ENCODE measurements around the gene HEY2. TPM values are rescaled to one million over a fixed set of nuclear protein-coding genes. Genes with fewer than 3 reads are reported as not detected.

Gene HEY2
- total RNA-seq, 1 experiment from 2014 or later = 6.6 TPM

GRCh38 chr6:125739364-125739763 lies 10.1 kb upstream of the HEY2 start:
- H2BK20ac ChIP-seq (ENCODE audit: low read depth, low read length, poor library complexity, severe bottlenecking) = no peak overlapping the region
- H4K5ac ChIP-seq (ENCODE audit: insufficient read length, low read depth, low read length) = no peak overlapping the region
- Mint-ChIP-seq H3K9me3 (no peaks in the 10 kb centered on the region), H3K4me3 (no peak overlapping the region), H3K36me3 (ENCODE audit: insufficient read depth in 1 of 3, low read depth in 3 of 3) (no peaks in the 10 kb centered on the region), H3K4me1 (peaks cover 17 to 26% of the 10 kb centered on the region in 2 experiments; a peak in 3 of 4 replicates), H3K27me3 (ENCODE audit: low read depth) (no peaks in the 10 kb centered on the region), H3K27ac (no peak overlapping the region)
- H3K18ac ChIP-seq (ENCODE audit: insufficient read length, low read depth, low read length) = no peak overlapping the region
- H3K23me2 ChIP-seq (ENCODE audit: insufficient read length, low read depth, low read length, poor library complexity, severe bottlenecking) = no peaks in the 10 kb centered on the region
- H3K9me3 ChIP-seq (ENCODE audit: control insufficient read depth, low read depth, low read length) = no peaks in the 10 kb centered on the region
- TF ChIP-seq, protein P1, sequence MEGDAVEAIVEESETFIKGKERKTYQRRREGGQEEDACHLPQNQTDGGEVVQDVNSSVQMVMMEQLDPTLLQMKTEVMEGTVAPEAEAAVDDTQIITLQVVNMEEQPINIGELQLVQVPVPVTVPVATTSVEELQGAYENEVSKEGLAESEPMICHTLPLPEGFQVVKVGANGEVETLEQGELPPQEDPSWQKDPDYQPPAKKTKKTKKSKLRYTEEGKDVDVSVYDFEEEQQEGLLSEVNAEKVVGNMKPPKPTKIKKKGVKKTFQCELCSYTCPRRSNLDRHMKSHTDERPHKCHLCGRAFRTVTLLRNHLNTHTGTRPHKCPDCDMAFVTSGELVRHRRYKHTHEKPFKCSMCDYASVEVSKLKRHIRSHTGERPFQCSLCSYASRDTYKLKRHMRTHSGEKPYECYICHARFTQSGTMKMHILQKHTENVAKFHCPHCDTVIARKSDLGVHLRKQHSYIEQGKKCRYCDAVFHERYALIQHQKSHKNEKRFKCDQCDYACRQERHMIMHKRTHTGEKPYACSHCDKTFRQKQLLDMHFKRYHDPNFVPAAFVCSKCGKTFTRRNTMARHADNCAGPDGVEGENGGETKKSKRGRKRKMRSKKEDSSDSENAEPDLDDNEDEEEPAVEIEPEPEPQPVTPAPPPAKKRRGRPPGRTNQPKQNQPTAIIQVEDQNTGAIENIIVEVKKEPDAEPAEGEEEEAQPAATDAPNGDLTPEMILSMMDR (conservative IDR thresholded peaks at IDR 0.05) = no peak
- no peak overlapping the region for H3T11ph ChIP-seq (ENCODE audit: low read length)
- H3K56ac ChIP-seq (ENCODE audit: insufficient read length, low read depth, low read length) = no peak overlapping the region
- no CpG with 5 or more reads among the region's 1 CpG for WGBS (ENCODE audit: extremely low coverage, insufficient read length, low lambda C conversion rate)
- no peaks in the 10 kb centered on the region for H3K79me2 ChIP-seq (ENCODE audit: insufficient read depth, low read length)
- H3K14ac ChIP-seq (ENCODE audit: insufficient read depth, low read length) = no peak overlapping the region
- no peak overlapping the region for H2BK12ac ChIP-seq (ENCODE audit: insufficient read length, low read depth, low read length)
- no peak overlapping the region for H2BK5ac ChIP-seq (ENCODE audit: insufficient read length, low read length)
- H3K9ac ChIP-seq (ENCODE audit: extremely low read depth, insufficient read length, low read length) = no peak overlapping the region
- no peaks in the 10 kb centered on the region for H3K27me3 ChIP-seq (ENCODE audit: insufficient read depth, low read length)
- H2BK15ac ChIP-seq (ENCODE audit: low read depth, low read length) = no peak overlapping the region
- no peak overlapping the region for H4K8ac ChIP-seq (replicated peaks; ENCODE audit: insufficient read length, low read depth, low read length)
- no peak overlapping the region for H4K91ac ChIP-seq (ENCODE audit: insufficient read length, low read depth, low read length)
- 0 out of 2 replicates have a peak, but pooled peaks cover 2% of the 10 kb centered on the region for H3K4me1 ChIP-seq (ENCODE audit: insufficient read depth, low read length)
- no peak overlapping the region for H2AFZ ChIP-seq (ENCODE audit: low read length)
- no peak overlapping the region for H3K4me2 ChIP-seq (ENCODE audit: insufficient read depth, insufficient read length, low read length)
- H4K20me1 ChIP-seq (ENCODE audit: control insufficient read depth, insufficient read depth, insufficient read length) = no peaks in the 10 kb centered on the region
- H2BK120ac ChIP-seq (ENCODE audit: low read depth, low read length, poor library complexity, severe bottlenecking) = no peak overlapping the region
- no peak for DNase-seq
- H3K23ac ChIP-seq (ENCODE audit: insufficient read length, low read depth, low read length) = no peak overlapping the region
- H3K27ac ChIP-seq (ENCODE audit: insufficient read length, low read depth, low read length) = no peak overlapping the region
- H2AK5ac ChIP-seq (ENCODE audit: insufficient read length, low read length) = no peak overlapping the region
- H3K4ac ChIP-seq (ENCODE audit: low read depth, low read length) = no peak overlapping the region
- no peaks in the 10 kb centered on the region for H3K79me1 ChIP-seq (ENCODE audit: insufficient read depth, low read depth, low read length, poor library complexity, severe bottlenecking)

All from H9 (cell line).